H1 (cell line): ENCODE results near the gene CTSA. TPM values are rescaled to one million over a fixed set of nuclear protein-coding genes. Genes with fewer than 3 reads are reported as not detected.

Experiments used
- CTCF ChIA-PET: fragments of 300-600 bp; sonication (Branson Sonifier 250); formaldehyde crosslinking; loops from one replicate; lab custom pipeline; 2021; ENCODE audit not compliant: partially characterized antibody; lab: Charles Lee
- POLR2A ChIA-PET: fragments of 300-600 bp; sonication (Branson Sonifier 250); formaldehyde crosslinking; loops from one replicate; lab custom pipeline; 2021; ENCODE audit warnings: inconsistent platforms; ENCODE audit not compliant: partially characterized antibody; lab: Charles Lee
- DNase-seq, 2 experiments: peaks; one replicate each; pipeline versions ENCODE4 v3.0.0 to v3.0.0-alpha.2; 2010 to 2022; ENCODE audit warnings: low spot score in 2 of 2, low read depth in 1 of 2, mixed read lengths in 1 of 2
- FAIRE-seq: peaks from 2 replicates; lab custom pipeline; 2011; peaks lifted over from hg19 to GRCh38; lab: Jason Lieb, UNC
- H2AFZ ChIP-seq: 2 replicates; pipeline ENCODE4 v1.8.1; 2012; ENCODE audit warnings: low read length, inconsistent platforms
- H2AK5ac ChIP-seq: 2 replicates; pipeline ENCODE4 v1.6.1; 2013; ENCODE audit warnings: low read depth, low read length
- H2BK120ac ChIP-seq: replicated peaks from 2 replicates; pipeline ENCODE3; 2013; ENCODE audit warnings: low read depth, low read length, inconsistent platforms
- H2BK12ac ChIP-seq: 2 replicates; pipeline ENCODE4 v1.6.1; 2013; ENCODE audit warnings: low read depth, low read length
- H2BK15ac ChIP-seq: 2 replicates; pipeline ENCODE4 v1.6.1; 2013; ENCODE audit warnings: low read length
- H2BK20ac ChIP-seq: 2 replicates; pipeline ENCODE4 v1.6.1; 2013; ENCODE audit warnings: low read length
- H2BK5ac ChIP-seq: 2 replicates; pipeline ENCODE4 v1.6.1; 2013; ENCODE audit warnings: low read depth, low read length
- H3K14ac ChIP-seq: 2 replicates; pipeline ENCODE4 v1.6.1; 2013; ENCODE audit warnings: inconsistent platforms; ENCODE audit not compliant: insufficient read length
- H3K18ac ChIP-seq: 2 replicates; pipeline ENCODE4 v1.6.1; 2013; ENCODE audit warnings: low read length; ENCODE audit errors: extremely low read depth
- H3K23ac ChIP-seq: 2 replicates; pipeline ENCODE4 v1.6.1; 2013; ENCODE audit warnings: inconsistent platforms; ENCODE audit not compliant: insufficient read length
- H3K23me2 ChIP-seq: 2 replicates; pipeline ENCODE4 v1.6.1; 2013; ENCODE audit warnings: low read depth, low read length
- H3K27ac ChIP-seq: 2 replicates; pipeline ENCODE4 v1.6.1; 2011; ENCODE audit warnings: low read depth, low read length, inconsistent platforms
- H3K27me3 ChIP-seq, 4 experiments: replicated peaks in 1 of 4; 1 replicate in 1 of 4; 2 replicates in 3 of 4; pipeline versions ENCODE4 v1.6.1 to v1.8.1; 2011 to 2013; ENCODE audit warnings: low read length in 3 of 4, mild to moderate bottlenecking in 3 of 4, inconsistent platforms in 2 of 4, mixed read lengths in 2 of 4, moderate library complexity in 1 of 4; ENCODE audit not compliant: control insufficient read depth in 3 of 4, insufficient read depth in 3 of 4; ENCODE audit errors: extremely low read depth in 1 of 4
- H3K36me3 ChIP-seq, 4 experiments: 2 replicates each; pipeline versions ENCODE4 v1.6.1 to v1.8.1; 2011 to 2013; ENCODE audit warnings: mild to moderate bottlenecking in 4 of 4, low read length in 3 of 4, moderate library complexity in 2 of 4, control low read depth in 1 of 4, inconsistent platforms in 1 of 4; ENCODE audit not compliant: insufficient read depth in 4 of 4, control insufficient read depth in 2 of 4
- H3K4ac ChIP-seq: replicated peaks from 2 replicates; pipeline ENCODE3; 2013; ENCODE audit warnings: low read length, low read depth, mixed read lengths, inconsistent platforms; ENCODE audit not compliant: insufficient read length
- H3K4me1 ChIP-seq, 4 experiments: replicated peaks in 1 of 4; 1 replicate in 1 of 4; 2 replicates in 3 of 4; pipeline versions ENCODE4 v1.6.1 to v1.8.1; 2011 to 2013; ENCODE audit warnings: low read length in 3 of 4, inconsistent platforms in 2 of 4, mixed read lengths in 1 of 4; ENCODE audit not compliant: insufficient read depth in 4 of 4, control insufficient read depth in 3 of 4
- H3K4me2 ChIP-seq, 2 experiments: 2 replicates each; pipeline versions ENCODE4 v1.6.1 to v1.8.1; 2011 to 2013; ENCODE audit warnings: low read depth in 2 of 2, low read length in 2 of 2, control low read depth in 1 of 2, inconsistent platforms in 1 of 2, mild to moderate bottlenecking in 1 of 2; ENCODE audit not compliant: insufficient read depth in 1 of 2
- H3K4me3 ChIP-seq, 4 experiments: fragments of 200-600, 300-600 bp in 1 of 4; sonication (generic), shearing (Covaris generic), sonication (Bioruptor Twin) in 1 of 4; 2 replicates each; pipeline versions ENCODE4 v1.5.1 to v1.8.1; 2011 to 2016; ENCODE audit warnings: low read length in 4 of 4, low read depth in 3 of 4, control low read depth in 2 of 4, inconsistent platforms in 2 of 4, mild to moderate bottlenecking in 2 of 4, mixed read lengths in 1 of 4, moderate library complexity in 1 of 4; ENCODE audit not compliant: insufficient read depth in 2 of 4; ENCODE audit errors: extremely low read depth in 1 of 4
- H3K56ac ChIP-seq: replicated peaks from 2 replicates; pipeline ENCODE3; 2013; ENCODE audit warnings: low read depth, mild to moderate bottlenecking, mixed read lengths, low read length, inconsistent platforms; ENCODE audit not compliant: insufficient read length
- H3K79me1 ChIP-seq: 2 replicates; pipeline ENCODE4 v1.6.1; 2013; ENCODE audit warnings: low read depth, low read length, control low read depth
- H3K79me2 ChIP-seq, 2 experiments: 2 replicates each; pipeline versions ENCODE4 v1.6.1 to v1.8.1; 2012 to 2013; ENCODE audit warnings: low read length in 2 of 2, mild to moderate bottlenecking in 2 of 2, inconsistent platforms in 1 of 2; ENCODE audit not compliant: insufficient read depth in 2 of 2, control insufficient read depth in 1 of 2
- H3K9ac ChIP-seq, 4 experiments: replicated peaks in 1 of 4; 1 replicate in 1 of 4; 2 replicates in 3 of 4; pipeline versions ENCODE4 v1.6.1 to v1.8.1; 2011 to 2013; ENCODE audit warnings: low read depth in 3 of 4, low read length in 3 of 4, control low read depth in 2 of 4, mild to moderate bottlenecking in 2 of 4, moderate library complexity in 2 of 4, inconsistent platforms in 1 of 4; ENCODE audit errors: extremely low read depth in 1 of 4
- H3K9me3 ChIP-seq, 2 experiments: 2 replicates each; pipeline versions ENCODE4 v1.6.1 to v1.8.1; 2012 to 2013; ENCODE audit warnings: mild to moderate bottlenecking in 2 of 2, moderate library complexity in 2 of 2, control low read depth in 1 of 2, inconsistent platforms in 1 of 2, low read depth in 1 of 2, low read length in 1 of 2, mixed read lengths in 1 of 2; ENCODE audit not compliant: insufficient read depth in 2 of 2
- H4K20me1 ChIP-seq, 2 experiments: replicated peaks in 1 of 2; 2 replicates each; pipeline versions ENCODE3 to v1.8.1; 2011 to 2013; ENCODE audit warnings: inconsistent platforms in 2 of 2, low read length in 2 of 2, mild to moderate bottlenecking in 1 of 2; ENCODE audit not compliant: insufficient read depth in 2 of 2, control insufficient read depth in 1 of 2
- H4K5ac ChIP-seq: 2 replicates; pipeline ENCODE4 v1.6.1; 2013; ENCODE audit warnings: low read length, low read depth, mixed read lengths, inconsistent platforms; ENCODE audit not compliant: insufficient read length
- H4K8ac ChIP-seq: 2 replicates; pipeline ENCODE4 v1.8.0; 2013; ENCODE audit warnings: mild to moderate bottlenecking, moderate library complexity, low read length, inconsistent platforms; ENCODE audit not compliant: insufficient read depth; ENCODE audit errors: extremely low read depth
- H4K91ac ChIP-seq: replicated peaks from 2 replicates; pipeline ENCODE3; 2013; ENCODE audit warnings: low read length, mixed read lengths, inconsistent platforms; ENCODE audit not compliant: insufficient read length
- FOSL1 ChIP-seq: IDR thresholded peaks from 2 replicates; pipeline ENCODE4 v1.6.1; 2011; ENCODE audit warnings: mild to moderate bottlenecking, low read depth, low read length, moderate library complexity; ENCODE audit not compliant: insufficient read depth
- POLR2A ChIP-seq, 2 experiments: IDR thresholded peaks; 1 replicate in 1 of 2; 2 replicates in 1 of 2; pipeline ENCODE4 v1.6.1; 2011; ENCODE audit warnings: low read depth in 2 of 2, low read length in 2 of 2, mild to moderate bottlenecking in 2 of 2; ENCODE audit errors: control extremely low read depth in 1 of 2
- RFX5 ChIP-seq: IDR thresholded peaks from 2 replicates; pipeline ENCODE4 v1.6.1; 2011; ENCODE audit warnings: low read depth, low read length, improper control_type of control experiment, borderline replicate concordance
- SIN3A ChIP-seq, 2 experiments: IDR thresholded peaks in 1 of 2; conservative IDR thresholded peaks in 1 of 2; 2 replicates each; pipeline ENCODE4 v1.6.1; 2011 to 2012; ENCODE audit warnings: low read length in 2 of 2, improper control_type of control experiment in 1 of 2, low read depth in 1 of 2, mild to moderate bottlenecking in 1 of 2
- SP2 ChIP-seq: IDR thresholded peaks from 2 replicates; pipeline ENCODE4 v1.6.1; 2012; ENCODE audit warnings: mild to moderate bottlenecking, low read length, inconsistent platforms
- WGBS, 2 experiments: shearing (Covaris generic) in 1 of 2; methylation state at CpG; one replicate each; pipeline versions ENCODE4 v1.1.6 to v1.1.7; 2013 to 2015; ENCODE audit warnings: low lambda C conversion rate in 2 of 2, mixed read lengths in 2 of 2, inconsistent platforms in 1 of 2, low coverage in 1 of 2, missing lambda C conversion rate in 1 of 2; ENCODE audit not compliant: insufficient replicate concordance in 2 of 2, insufficient coverage in 1 of 2, insufficient read length in 1 of 2; ENCODE audit errors: extremely low coverage in 1 of 2, missing lambda C conversion rate in 1 of 2; 5-methylcytosine and 5-hydroxymethylcytosine counted together
- polyA plus RNA-seq, 7 experiments: library from polyadenylated mRNA; depleted of rRNA in 3 of 7; stranded (reverse) in 5 of 7; unstranded in 2 of 7; fragments of >200 nt in 5 of 7; fragments of 200-250 nt in 2 of 7; gene quantifications; 1 replicate in 5 of 7; 2 replicates in 1 of 7; 4 replicates in 1 of 7; pipeline versions ENCODE4 v1.2.1 to v1.2.3, GENCODE V29; 2011 to 2013; ENCODE audit warnings: missing spikeins in 2 of 7, mixed read lengths in 2 of 7
- total RNA-seq: library from RNA; stranded (reverse); fragmentation: NEBNext Ultra II Directional; extraction: Animal tissue kit (Norgen Biotek cat#: 25700); gene quantifications from 2 replicates; pipeline ENCODE4 v1.2.1, GENCODE V29; 2021

CTSA gene
- total and polyA plus RNA-seq, 2 of the 8 experiments (the other 6 are each of a cell fraction or from before 2014, with no cell fraction given) = 49.7 to 74.0 TPM

DNA sequence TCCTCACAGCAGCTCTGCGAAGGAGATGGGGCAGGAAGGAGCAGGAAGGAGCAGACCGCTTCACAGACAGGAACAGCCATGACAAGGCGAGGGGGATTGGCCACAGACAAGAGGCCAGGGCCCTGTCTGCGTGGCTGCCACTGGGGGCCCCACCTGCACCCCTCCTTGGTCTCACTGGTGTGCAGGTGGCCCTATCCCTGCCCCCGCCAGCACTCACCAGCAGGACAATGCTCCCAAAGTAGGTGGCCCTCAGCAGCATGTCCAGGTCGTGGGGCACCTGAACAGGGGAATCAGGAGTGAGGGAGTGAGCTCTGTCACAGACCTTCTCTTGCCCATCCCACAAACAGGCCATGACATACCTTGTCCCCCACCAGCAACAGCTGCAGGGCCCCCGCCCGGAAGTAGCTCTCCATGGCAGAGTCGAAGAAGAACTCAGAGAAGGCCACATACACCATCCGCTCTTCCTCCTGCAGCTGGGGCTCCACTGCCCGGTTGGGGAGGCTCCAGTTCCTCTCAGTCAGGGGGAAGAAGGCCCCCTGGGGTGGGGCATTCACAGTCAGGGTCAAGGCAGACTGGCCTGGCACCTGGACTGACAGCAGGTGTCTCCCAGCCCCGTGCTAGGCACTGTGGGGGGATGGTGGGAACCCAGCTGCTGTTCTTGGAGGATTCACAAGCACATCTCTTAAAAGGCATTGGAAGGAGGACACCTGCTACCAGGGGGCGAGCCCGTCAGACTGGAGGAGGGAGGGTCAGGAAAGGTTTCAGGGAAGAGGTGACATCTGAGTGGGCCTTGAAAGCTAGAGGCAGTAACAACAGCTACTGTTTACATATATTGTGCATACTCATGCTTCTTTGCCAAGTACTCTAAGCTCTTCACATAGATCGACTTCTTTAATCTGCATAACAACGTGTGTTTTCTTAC lies 13.7 kb downstream of the CTSA start:
- ChIA-PET POLR2A (interaction anchor here (0.6 to 9.2 kb wide), 19 partner anchors 10 to 559 kb away, joined by 3 to 172 read pairs (median 4); partner anchors contain the start of genes CTSA, NEURL2 and ZSWIM1), CTCF (interaction anchor here (0.5 to 2.6 kb wide), 10 partner anchors 15 to 83 kb away, joined by 3 to 15 read pairs (median 3); partner anchors contain the start of genes CTSA and NEURL2)
- 0 out of 4 replicates have a peak, but pooled peaks cover 0 to 2% of the 10 kb centered on the region in 2 experiments for H3K79me2 ChIP-seq
- no peak overlapping the region for H3K14ac ChIP-seq
- DNase-seq (no peak), FAIRE-seq (no peak)
- H2BK120ac ChIP-seq = no peak overlapping the region
- no peaks in the 10 kb centered on the region for H3K9me3 ChIP-seq
- H3K23me2 ChIP-seq = no peaks in the 10 kb centered on the region
- H3K23ac ChIP-seq = no peak overlapping the region
- peaks cover 15 to 66% (median 54%) of the 10 kb centered on the region in 4 experiments for H3K36me3 ChIP-seq
- H3K56ac ChIP-seq = no peak overlapping the region
- H3K79me1 ChIP-seq = no peaks in the 10 kb centered on the region; the same call in 1 of the 2 replicates
- no peak overlapping the region for H2BK12ac ChIP-seq
- no peak overlapping the region for H3K27ac ChIP-seq
- H3K18ac ChIP-seq = no peak overlapping the region
- H4K20me1 ChIP-seq = peaks cover 2 to 11% of the 10 kb centered on the region in 2 experiments
- H3K27me3 ChIP-seq = no peaks in the 10 kb centered on the region
- no peak overlapping the region for H3K4me3 ChIP-seq
- H3K9ac ChIP-seq = no peak overlapping the region
- H4K5ac ChIP-seq = no peak overlapping the region
- H2AK5ac ChIP-seq = no peak overlapping the region
- H3K4me1 ChIP-seq = no peaks in the 10 kb centered on the region
- H3K4me2 ChIP-seq = no peak overlapping the region
- WGBS, 2 experiments = 92% methylated on average over 16 of the region's 16 CpGs; no CpG with 5 or more reads in 1 of the 2 experiments
- no peak overlapping the region for H3K4ac ChIP-seq
- H4K8ac ChIP-seq = no peak overlapping the region
- H2BK5ac ChIP-seq = no peak overlapping the region
- no peak overlapping the region for H2BK20ac ChIP-seq
- no peak overlapping the region for H2AFZ ChIP-seq
- no peak overlapping the region for H4K91ac ChIP-seq
- no peak overlapping the region for H2BK15ac ChIP-seq
- TF ChIP-seq FOSL1 = no peak
- no peak for TF ChIP-seq SIN3A (conservative IDR thresholded peaks at IDR 0.05 in 1 of 2, IDR thresholded peaks at IDR 0.05 in 1 of 2; ENCODE audit: low read depth in 1 of 2, low read length in 2 of 2)
- TF ChIP-seq RFX5 = no peak
- no peak for TF ChIP-seq POLR2A (IDR thresholded peaks at IDR 0.05; ENCODE audit: control extremely low read depth in 1 of 2, low read depth in 2 of 2, low read length in 2 of 2)
- TF ChIP-seq SP2 = no peak
